A673 (cell line): ENCODE results near the gene MPRIP. TPM values are rescaled to one million over a fixed set of nuclear protein-coding genes. Genes with fewer than 3 reads are reported as not detected.

ENCODE experiments used
- BruUV-seq: library from RNA; stranded (reverse); fragments of 400-500 nt; replicated peaks from 2 replicates; lab custom pipeline; 2021; lab: Mats Ljungman, UMichigan
- CTCF ChIA-PET: fragments of 300-600 bp; sonication (Branson Sonifier 250); formaldehyde crosslinking; loops from one replicate; lab custom pipeline; 2022; ENCODE audit warnings: antibody characterized with exemption; lab: Charles Lee
- POLR2A ChIA-PET: fragments of 300-600 bp; sonication (Branson Sonifier 250); formaldehyde crosslinking; loops from one replicate; lab custom pipeline; 2022; ENCODE audit warnings: antibody characterized with exemption; ENCODE audit not compliant: low non-redundant PET; lab: Charles Lee
- DNase-seq: peaks from one replicate; pipeline ENCODE4 v3.0.0-alpha.2; 2015; ENCODE audit warnings: low spot score
- H3K27ac ChIP-seq: fragments of 200-600 bp; sonication (generic); 2 replicates; pipeline ENCODE4 v1.5.1; 2016; ENCODE audit warnings: mixed run types, low read depth, mild to moderate bottlenecking, mixed read lengths, antibody characterized with exemption, low read length; ENCODE audit not compliant: poor library complexity, severe bottlenecking
- H3K27me3 ChIP-seq: fragments of 200-600 bp; sonication (generic); replicated peaks from 2 replicates; pipeline ENCODE4 v1.6.1; 2017; ENCODE audit warnings: mixed run types, low read depth, mild to moderate bottlenecking, mixed read lengths, antibody characterized with exemption, low read length; ENCODE audit not compliant: insufficient read depth, poor library complexity
- H3K36me3 ChIP-seq: fragments of 200-600 bp; sonication (generic); 2 replicates; pipeline ENCODE4 v1.6.1; 2016; ENCODE audit warnings: mixed run types, mild to moderate bottlenecking, mixed read lengths, antibody characterized with exemption, low read length; ENCODE audit not compliant: insufficient read depth, poor library complexity, severe bottlenecking
- H3K4me1 ChIP-seq: fragments of 200-600 bp; sonication (generic); 2 replicates; pipeline ENCODE4 v1.6.1; 2017; ENCODE audit warnings: mixed run types, mild to moderate bottlenecking, mixed read lengths, antibody characterized with exemption, low read length; ENCODE audit not compliant: insufficient read depth, poor library complexity, severe bottlenecking
- H3K4me3 ChIP-seq: fragments of 200-600 bp; sonication (generic); 2 replicates; pipeline ENCODE4 v1.5.1; 2016; ENCODE audit warnings: low read depth, mixed run types, mild to moderate bottlenecking, mixed read lengths, low read length; ENCODE audit not compliant: poor library complexity, severe bottlenecking
- H3K9me3 ChIP-seq: fragments of 200-600 bp; sonication (generic); 2 replicates; pipeline ENCODE4 v1.6.1; 2016; ENCODE audit warnings: mixed run types, low read depth, mild to moderate bottlenecking, mixed read lengths, antibody characterized with exemption, low read length; ENCODE audit not compliant: poor library complexity, severe bottlenecking
- EZH2 ChIP-seq: fragments of 200-600 bp; sonication (generic); IDR thresholded peaks from 2 replicates; pipeline ENCODE4 v1.6.1; 2017; ENCODE audit warnings: borderline replicate concordance, low read depth, mild to moderate bottlenecking, mixed read lengths, antibody characterized with exemption, low read length; ENCODE audit not compliant: poor library complexity, severe bottlenecking
- intact Hi-C: fragments of 100-400 bp; cut with micrococcal nuclease; formaldehyde crosslinking; loops from one replicate; pipeline ENCODE4 v1.10.0; 2022; ENCODE audit not compliant: unreplicated experiment
- total RNA-seq: library from RNA; stranded (reverse); gene quantifications from 2 replicates; pipeline ENCODE4 v1.2.3, GENCODE V29; 2021
- TF ChIP-seq, protein P1 (sequence below): fragments of 300-800, 200-600 bp; sonication (generic); conservative IDR thresholded peaks from 2 replicates; pipeline ENCODE4 v1.5.1; 2017; ENCODE audit warnings: low read depth, mild to moderate bottlenecking, antibody characterized with exemption, low read length, moderate library complexity, mixed read lengths

Gene MPRIP
- total RNA-seq, 1 experiment from 2014 or later, result 290 TPM

DNA sequence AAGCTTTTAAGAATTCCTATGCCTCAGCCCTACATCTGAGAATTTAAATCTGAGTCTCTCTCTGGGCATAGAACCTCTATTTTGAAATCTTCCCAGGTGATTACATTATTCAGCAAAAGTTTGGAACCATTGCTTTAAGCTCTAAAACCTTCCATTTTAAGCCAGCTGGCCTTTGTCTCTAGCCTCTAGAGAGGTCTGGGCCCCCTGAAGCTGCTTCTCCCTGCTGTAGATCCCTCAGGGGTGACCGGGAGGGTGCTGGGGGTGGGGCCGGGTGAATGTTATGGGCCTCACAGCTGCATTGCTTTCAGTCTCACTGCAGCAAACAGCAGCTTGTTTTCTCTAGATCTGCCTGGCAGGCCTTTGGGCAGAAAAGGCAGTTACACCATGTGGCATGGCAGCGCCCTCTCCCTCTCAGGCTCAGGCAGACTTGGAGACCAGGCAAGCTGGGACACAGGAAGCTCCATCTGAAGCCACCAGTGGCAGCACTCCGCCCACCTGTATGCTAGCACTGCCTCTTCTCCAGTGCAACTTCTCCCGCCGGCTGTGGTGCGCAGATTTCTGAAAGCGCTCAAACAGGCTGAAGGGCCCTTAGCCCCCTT lies 66.3 kb downstream of the MPRIP start:
- POLR2A ChIA-PET, result no interaction called here
- H3K9me3 ChIP-seq, result no peaks in the 10 kb centered on the region
- CTCF ChIA-PET, result no interaction called here
- intact Hi-C loops, result no loop called here
- no peaks in the 10 kb centered on the region for H3K27me3 ChIP-seq
- peaks cover 3% of the 10 kb centered on the region for H3K4me1 ChIP-seq
- no peak for DNase-seq
- H3K4me3 ChIP-seq, result no peak overlapping the region
- no peaks in the 10 kb centered on the region for H3K36me3 ChIP-seq
- TF ChIP-seq, protein P1, sequence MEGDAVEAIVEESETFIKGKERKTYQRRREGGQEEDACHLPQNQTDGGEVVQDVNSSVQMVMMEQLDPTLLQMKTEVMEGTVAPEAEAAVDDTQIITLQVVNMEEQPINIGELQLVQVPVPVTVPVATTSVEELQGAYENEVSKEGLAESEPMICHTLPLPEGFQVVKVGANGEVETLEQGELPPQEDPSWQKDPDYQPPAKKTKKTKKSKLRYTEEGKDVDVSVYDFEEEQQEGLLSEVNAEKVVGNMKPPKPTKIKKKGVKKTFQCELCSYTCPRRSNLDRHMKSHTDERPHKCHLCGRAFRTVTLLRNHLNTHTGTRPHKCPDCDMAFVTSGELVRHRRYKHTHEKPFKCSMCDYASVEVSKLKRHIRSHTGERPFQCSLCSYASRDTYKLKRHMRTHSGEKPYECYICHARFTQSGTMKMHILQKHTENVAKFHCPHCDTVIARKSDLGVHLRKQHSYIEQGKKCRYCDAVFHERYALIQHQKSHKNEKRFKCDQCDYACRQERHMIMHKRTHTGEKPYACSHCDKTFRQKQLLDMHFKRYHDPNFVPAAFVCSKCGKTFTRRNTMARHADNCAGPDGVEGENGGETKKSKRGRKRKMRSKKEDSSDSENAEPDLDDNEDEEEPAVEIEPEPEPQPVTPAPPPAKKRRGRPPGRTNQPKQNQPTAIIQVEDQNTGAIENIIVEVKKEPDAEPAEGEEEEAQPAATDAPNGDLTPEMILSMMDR, result no peak
- peak overlapping the region; percentile 8 for H3K27ac ChIP-seq
- BruUV-seq, result no TSS peak

DNA sequence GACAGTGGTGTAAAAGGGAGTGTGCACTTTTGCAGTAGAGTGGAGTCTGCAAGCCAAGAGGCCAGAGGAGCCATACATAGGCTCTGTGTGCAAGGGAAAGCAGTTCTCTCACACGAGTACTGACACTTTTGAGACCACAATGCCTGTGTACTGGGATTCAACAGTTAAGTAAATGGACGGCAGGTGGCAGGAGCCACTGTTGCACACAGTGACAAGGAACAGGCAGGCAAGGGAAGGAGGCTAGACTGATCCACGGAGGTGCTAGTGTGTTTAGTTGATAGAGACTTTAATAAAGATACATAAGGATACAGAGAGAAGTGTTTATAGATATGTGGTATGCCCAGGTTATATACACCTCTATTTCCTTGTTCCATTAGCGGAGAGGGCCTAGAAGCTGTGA lies 67.0 kb downstream of the MPRIP start:
- intact Hi-C loops, result no loop called here
- H3K27ac ChIP-seq, result no peak overlapping the region

DNA sequence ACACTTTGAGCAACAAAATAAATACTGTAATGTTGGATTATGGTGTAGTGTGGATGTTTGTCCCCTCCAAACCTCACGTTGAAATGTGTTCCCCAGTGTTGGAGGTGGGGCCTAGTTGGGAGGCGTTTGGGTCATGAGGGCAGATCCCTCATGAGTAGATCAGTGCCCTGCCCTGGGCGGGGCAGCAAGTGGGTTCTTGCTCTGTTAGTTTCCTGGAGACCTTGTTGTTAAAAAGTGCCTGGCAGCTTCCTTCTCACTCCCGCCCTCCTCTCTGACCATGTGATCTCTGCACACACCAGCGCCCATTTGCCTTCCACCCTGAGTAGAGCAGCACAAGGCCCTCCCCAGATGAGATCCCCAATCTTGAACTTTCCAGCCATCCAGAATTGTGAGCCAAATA lies 67.7 kb downstream of the MPRIP start:
- ChIA-PET POLR2A (no interaction called here), CTCF (no interaction called here)
- no TSS peak for BruUV-seq
- Histone ChIP-seq H3K4me1 (peaks cover 14% of the 10 kb centered on the region), H3K27me3 (no peaks in the 10 kb centered on the region), H3K4me3 (no peak overlapping the region), H3K9me3 (no peaks in the 10 kb centered on the region), H3K36me3 (no peaks in the 10 kb centered on the region), H3K27ac (no peak overlapping the region)
- TF ChIP-seq EZH2, result no peak
- TF ChIP-seq, protein P1, result no peak
- DNase-seq, result no peak
- intact Hi-C loops, result no loop called here

More for the DNA sequence above, 67.0 kb downstream of the MPRIP start:
- no TSS peak for BruUV-seq
- H3K36me3 ChIP-seq, result no peaks in the 10 kb centered on the region
- ChIA-PET POLR2A (no interaction called here), CTCF (no interaction called here)
- no peaks in the 10 kb centered on the region for H3K9me3 ChIP-seq
- H3K4me1 ChIP-seq, result peaks cover 8% of the 10 kb centered on the region
- no peak overlapping the region for H3K4me3 ChIP-seq
- no peak for TF ChIP-seq EZH2
- TF ChIP-seq, protein P1, result no peak
- no peaks in the 10 kb centered on the region for H3K27me3 ChIP-seq
- no peak for DNase-seq
